Liver (tissue), 3 donors: ENCODE measurements around the gene HIP1.

Experiments
- ATF3 ChIP-seq: IDR thresholded peaks from 2 replicates; pipeline ENCODE4 v1.6.1; 2016; ENCODE audit warnings: antibody characterized with exemption
- EGR1 ChIP-seq, 2 donors: IDR thresholded peaks; 2 replicates each; pipeline ENCODE4 v1.6.1; 2016 to 2018; ENCODE audit warnings: antibody characterized with exemption in 2 of 2, low read depth in 2 of 2
- FOXA1 ChIP-seq: IDR thresholded peaks from 2 replicates; pipeline ENCODE4 v1.6.1; 2016; ENCODE audit warnings: antibody characterized with exemption
- GABPA ChIP-seq, 2 donors: IDR thresholded peaks in 1 of 2; conservative IDR thresholded peaks in 1 of 2; 2 replicates each; pipeline ENCODE4 v1.6.1; 2016; ENCODE audit warnings: antibody characterized with exemption in 2 of 2, mild to moderate bottlenecking in 1 of 2, moderate library complexity in 1 of 2
- HNF4G ChIP-seq: IDR thresholded peaks from 2 replicates; pipeline ENCODE4 v1.6.1; 2016; ENCODE audit warnings: antibody characterized with exemption
- JUND ChIP-seq, 2 donors: IDR thresholded peaks; 2 replicates each; pipeline ENCODE4 v1.6.1; 2016; ENCODE audit warnings: antibody characterized with exemption in 2 of 2
- RAD21 ChIP-seq, 2 donors: IDR thresholded peaks; 2 replicates each; pipeline ENCODE4 v1.6.1; 2016; ENCODE audit warnings: antibody characterized with exemption in 2 of 2, mild to moderate bottlenecking in 2 of 2
- RXRA ChIP-seq, 2 donors: IDR thresholded peaks; 2 replicates each; pipeline ENCODE4 v1.6.1; 2017 to 2018; ENCODE audit warnings: antibody characterized with exemption in 2 of 2, mild to moderate bottlenecking in 1 of 2
- SP1 ChIP-seq: IDR thresholded peaks from 2 replicates; pipeline ENCODE4 v1.6.1; 2018; ENCODE audit warnings: antibody characterized with exemption, mild to moderate bottlenecking
- TAF1 ChIP-seq: conservative IDR thresholded peaks from 2 replicates; pipeline ENCODE4 v1.6.1; 2016; ENCODE audit warnings: antibody characterized with exemption, mild to moderate bottlenecking
- TF ChIP-seq, protein P1 (sequence below): fragments of 150-350 bp; IDR thresholded peaks from 2 replicates; pipeline ENCODE4 v1.5.1; 2017; ENCODE audit warnings: improper control_type of control experiment, low read depth, low read length; ENCODE audit not compliant: missing input control
- TF ChIP-seq, protein P2 (sequence below): IDR thresholded peaks from 2 replicates; pipeline ENCODE4 v1.6.1; 2016; ENCODE audit warnings: antibody characterized with exemption
- TF ChIP-seq, protein P3 (sequence below): IDR thresholded peaks from 2 replicates; pipeline ENCODE4 v1.6.1; 2016; ENCODE audit warnings: antibody characterized with exemption
- TF ChIP-seq, protein P4 (sequence below): IDR thresholded peaks from 2 replicates; pipeline ENCODE4 v1.6.1; 2016; ENCODE audit warnings: antibody characterized with exemption, mild to moderate bottlenecking
- donor health status: healthy.
- donor health status: healthy.

- no peak for TF ChIP-seq RAD21 (IDR thresholded peaks at IDR 0.05)
- TF ChIP-seq ATF3: no peak
- no peak for TF ChIP-seq RXRA (IDR thresholded peaks at IDR 0.05)
- TF ChIP-seq, protein P1, sequence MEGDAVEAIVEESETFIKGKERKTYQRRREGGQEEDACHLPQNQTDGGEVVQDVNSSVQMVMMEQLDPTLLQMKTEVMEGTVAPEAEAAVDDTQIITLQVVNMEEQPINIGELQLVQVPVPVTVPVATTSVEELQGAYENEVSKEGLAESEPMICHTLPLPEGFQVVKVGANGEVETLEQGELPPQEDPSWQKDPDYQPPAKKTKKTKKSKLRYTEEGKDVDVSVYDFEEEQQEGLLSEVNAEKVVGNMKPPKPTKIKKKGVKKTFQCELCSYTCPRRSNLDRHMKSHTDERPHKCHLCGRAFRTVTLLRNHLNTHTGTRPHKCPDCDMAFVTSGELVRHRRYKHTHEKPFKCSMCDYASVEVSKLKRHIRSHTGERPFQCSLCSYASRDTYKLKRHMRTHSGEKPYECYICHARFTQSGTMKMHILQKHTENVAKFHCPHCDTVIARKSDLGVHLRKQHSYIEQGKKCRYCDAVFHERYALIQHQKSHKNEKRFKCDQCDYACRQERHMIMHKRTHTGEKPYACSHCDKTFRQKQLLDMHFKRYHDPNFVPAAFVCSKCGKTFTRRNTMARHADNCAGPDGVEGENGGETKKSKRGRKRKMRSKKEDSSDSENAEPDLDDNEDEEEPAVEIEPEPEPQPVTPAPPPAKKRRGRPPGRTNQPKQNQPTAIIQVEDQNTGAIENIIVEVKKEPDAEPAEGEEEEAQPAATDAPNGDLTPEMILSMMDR: no peak
- no peak for TF ChIP-seq GABPA (IDR thresholded peaks at IDR 0.05 in 1 of 2, conservative IDR thresholded peaks at IDR 0.05 in 1 of 2)
- TF ChIP-seq, protein P2, sequence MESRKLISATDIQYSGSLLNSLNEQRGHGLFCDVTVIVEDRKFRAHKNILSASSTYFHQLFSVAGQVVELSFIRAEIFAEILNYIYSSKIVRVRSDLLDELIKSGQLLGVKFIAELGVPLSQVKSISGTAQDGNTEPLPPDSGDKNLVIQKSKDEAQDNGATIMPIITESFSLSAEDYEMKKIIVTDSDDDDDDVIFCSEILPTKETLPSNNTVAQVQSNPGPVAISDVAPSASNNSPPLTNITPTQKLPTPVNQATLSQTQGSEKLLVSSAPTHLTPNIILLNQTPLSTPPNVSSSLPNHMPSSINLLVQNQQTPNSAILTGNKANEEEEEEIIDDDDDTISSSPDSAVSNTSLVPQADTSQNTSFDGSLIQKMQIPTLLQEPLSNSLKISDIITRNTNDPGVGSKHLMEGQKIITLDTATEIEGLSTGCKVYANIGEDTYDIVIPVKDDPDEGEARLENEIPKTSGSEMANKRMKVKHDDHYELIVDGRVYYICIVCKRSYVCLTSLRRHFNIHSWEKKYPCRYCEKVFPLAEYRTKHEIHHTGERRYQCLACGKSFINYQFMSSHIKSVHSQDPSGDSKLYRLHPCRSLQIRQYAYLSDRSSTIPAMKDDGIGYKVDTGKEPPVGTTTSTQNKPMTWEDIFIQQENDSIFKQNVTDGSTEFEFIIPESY: no peak
- no peak for TF ChIP-seq SP1
- TF ChIP-seq EGR1 (IDR thresholded peaks at IDR 0.05; ENCODE audit: low read depth in 2 of 2): no peak
- TF ChIP-seq, protein P3, sequence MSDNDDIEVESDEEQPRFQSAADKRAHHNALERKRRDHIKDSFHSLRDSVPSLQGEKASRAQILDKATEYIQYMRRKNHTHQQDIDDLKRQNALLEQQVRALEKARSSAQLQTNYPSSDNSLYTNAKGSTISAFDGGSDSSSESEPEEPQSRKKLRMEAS: no peak
- no peak for TF ChIP-seq TAF1
- no peak for TF ChIP-seq JUND (IDR thresholded peaks at IDR 0.05)
- TF ChIP-seq HNF4G: no peak
- TF ChIP-seq, protein P4, sequence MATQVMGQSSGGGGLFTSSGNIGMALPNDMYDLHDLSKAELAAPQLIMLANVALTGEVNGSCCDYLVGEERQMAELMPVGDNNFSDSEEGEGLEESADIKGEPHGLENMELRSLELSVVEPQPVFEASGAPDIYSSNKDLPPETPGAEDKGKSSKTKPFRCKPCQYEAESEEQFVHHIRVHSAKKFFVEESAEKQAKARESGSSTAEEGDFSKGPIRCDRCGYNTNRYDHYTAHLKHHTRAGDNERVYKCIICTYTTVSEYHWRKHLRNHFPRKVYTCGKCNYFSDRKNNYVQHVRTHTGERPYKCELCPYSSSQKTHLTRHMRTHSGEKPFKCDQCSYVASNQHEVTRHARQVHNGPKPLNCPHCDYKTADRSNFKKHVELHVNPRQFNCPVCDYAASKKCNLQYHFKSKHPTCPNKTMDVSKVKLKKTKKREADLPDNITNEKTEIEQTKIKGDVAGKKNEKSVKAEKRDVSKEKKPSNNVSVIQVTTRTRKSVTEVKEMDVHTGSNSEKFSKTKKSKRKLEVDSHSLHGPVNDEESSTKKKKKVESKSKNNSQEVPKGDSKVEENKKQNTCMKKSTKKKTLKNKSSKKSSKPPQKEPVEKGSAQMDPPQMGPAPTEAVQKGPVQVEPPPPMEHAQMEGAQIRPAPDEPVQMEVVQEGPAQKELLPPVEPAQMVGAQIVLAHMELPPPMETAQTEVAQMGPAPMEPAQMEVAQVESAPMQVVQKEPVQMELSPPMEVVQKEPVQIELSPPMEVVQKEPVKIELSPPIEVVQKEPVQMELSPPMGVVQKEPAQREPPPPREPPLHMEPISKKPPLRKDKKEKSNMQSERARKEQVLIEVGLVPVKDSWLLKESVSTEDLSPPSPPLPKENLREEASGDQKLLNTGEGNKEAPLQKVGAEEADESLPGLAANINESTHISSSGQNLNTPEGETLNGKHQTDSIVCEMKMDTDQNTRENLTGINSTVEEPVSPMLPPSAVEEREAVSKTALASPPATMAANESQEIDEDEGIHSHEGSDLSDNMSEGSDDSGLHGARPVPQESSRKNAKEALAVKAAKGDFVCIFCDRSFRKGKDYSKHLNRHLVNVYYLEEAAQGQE: no peak
- no peak for TF ChIP-seq FOXA1
Observed at GRCh38 chr7:75555736-75556135, 183.0 kb downstream of the HIP1 start.
